ENCODE measurements around the gene YWHAE. TPM values are rescaled to one million over a fixed set of nuclear protein-coding genes. Genes with fewer than 3 reads are reported as not detected.
A peak's percentile ranks its signal among the peaks of the same experiment; 100 is the strongest.

YWHAE gene
- total and polyA plus RNA-seq, 9 of the 15 experiments (the other 6 are each of a cell fraction or from before 2014, with no cell fraction given): 184 to 727 (median 448) TPM

- TF ChIP-seq TOE1 (IDR thresholded peaks at IDR 0.05; ENCODE audit: borderline replicate concordance) (no peak), TOE1 (CRISPR knock-in tag; IDR thresholded peaks at IDR 0.05; ENCODE audit: borderline replicate concordance, low read depth) (no peak), E2F6 (IDR thresholded peaks at IDR 0.05; ENCODE audit: borderline replicate concordance in 1 of 2, extremely low read depth in 1 of 2, insufficient read depth in 1 of 2, insufficient read length in 1 of 2, low read depth in 1 of 2, low read length in 1 of 2, poor library complexity in 1 of 2, severe bottlenecking in 1 of 2) (no peak), U2AF2 (optimal IDR thresholded peaks at IDR 0.05; ENCODE audit: low read depth, low read length) (no peak), PHF21A (IDR thresholded peaks at IDR 0.05; ENCODE audit: borderline replicate concordance, low read depth) (no peak), ZNF780A (CRISPR knock-in tag; IDR thresholded peaks at IDR 0.05) (no peak), ETV5 (CRISPR knock-in tag; IDR thresholded peaks at IDR 0.05; ENCODE audit: low read depth) (0 out of 2 replicates have a peak, but pooled peaks have one; percentile 33), ARID4B (CRISPR knock-in tag; IDR thresholded peaks at IDR 0.05) (no peak), HLTF (IDR thresholded peaks at IDR 0.05) (no peak), CBX8 (IDR thresholded peaks at IDR 0.05; ENCODE audit: borderline replicate concordance, extremely low read depth, low read depth, low read length, poor library complexity, severe bottlenecking) (no peak), CBX2 (IDR thresholded peaks at IDR 0.05; ENCODE audit: insufficient read depth, low read length, poor library complexity, severe bottlenecking) (no peak), RAD21 (CRISPR knock-in tag; conservative IDR thresholded peaks at IDR 0.05 in 1 of 2, IDR thresholded peaks at IDR 0.05 in 1 of 2) (no peak), HINFP (tag; conservative IDR thresholded peaks at IDR 0.05; ENCODE audit: low read depth) (no peak), CREM (IDR thresholded peaks at IDR 0.05; ENCODE audit: low read depth) (0 out of 2 replicates have a peak, but pooled peaks have one; percentile 20), CBFA2T3 (IDR thresholded peaks at IDR 0.05) (peak; percentile 48)
These were observed 13.3 kb upstream of the YWHAE start (continued) for GRCh38 chr17:1413281-1413791.

Measured in K562 (cell line).